Measurements from ENCODE around the gene MARCHF5.

DNA sequence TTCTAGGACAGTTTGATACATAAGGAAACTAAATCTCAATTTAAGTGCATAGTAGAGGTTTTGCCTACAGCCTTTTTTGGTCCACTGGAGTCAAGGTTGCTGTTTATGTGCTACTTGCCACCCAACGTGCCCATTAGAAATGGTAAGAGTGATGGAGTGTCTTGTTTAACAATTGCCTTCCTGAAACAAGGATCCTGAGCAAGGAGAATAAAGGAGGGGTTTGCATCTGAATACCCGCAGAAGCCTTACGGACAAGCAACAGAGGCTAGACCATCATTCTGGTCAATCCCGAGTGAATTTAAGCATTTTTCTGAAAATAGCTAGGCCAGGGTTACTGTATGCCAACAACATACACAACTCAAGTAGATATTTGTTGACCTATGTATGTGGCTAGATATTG lies 63.6 kb downstream of the MARCHF5 start:
- TF ChIP-seq, protein P1, sequence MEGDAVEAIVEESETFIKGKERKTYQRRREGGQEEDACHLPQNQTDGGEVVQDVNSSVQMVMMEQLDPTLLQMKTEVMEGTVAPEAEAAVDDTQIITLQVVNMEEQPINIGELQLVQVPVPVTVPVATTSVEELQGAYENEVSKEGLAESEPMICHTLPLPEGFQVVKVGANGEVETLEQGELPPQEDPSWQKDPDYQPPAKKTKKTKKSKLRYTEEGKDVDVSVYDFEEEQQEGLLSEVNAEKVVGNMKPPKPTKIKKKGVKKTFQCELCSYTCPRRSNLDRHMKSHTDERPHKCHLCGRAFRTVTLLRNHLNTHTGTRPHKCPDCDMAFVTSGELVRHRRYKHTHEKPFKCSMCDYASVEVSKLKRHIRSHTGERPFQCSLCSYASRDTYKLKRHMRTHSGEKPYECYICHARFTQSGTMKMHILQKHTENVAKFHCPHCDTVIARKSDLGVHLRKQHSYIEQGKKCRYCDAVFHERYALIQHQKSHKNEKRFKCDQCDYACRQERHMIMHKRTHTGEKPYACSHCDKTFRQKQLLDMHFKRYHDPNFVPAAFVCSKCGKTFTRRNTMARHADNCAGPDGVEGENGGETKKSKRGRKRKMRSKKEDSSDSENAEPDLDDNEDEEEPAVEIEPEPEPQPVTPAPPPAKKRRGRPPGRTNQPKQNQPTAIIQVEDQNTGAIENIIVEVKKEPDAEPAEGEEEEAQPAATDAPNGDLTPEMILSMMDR (IDR thresholded peaks at IDR 0.05), result no peak
- TF ChIP-seq, protein P2, sequence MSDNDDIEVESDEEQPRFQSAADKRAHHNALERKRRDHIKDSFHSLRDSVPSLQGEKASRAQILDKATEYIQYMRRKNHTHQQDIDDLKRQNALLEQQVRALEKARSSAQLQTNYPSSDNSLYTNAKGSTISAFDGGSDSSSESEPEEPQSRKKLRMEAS (IDR thresholded peaks at IDR 0.05), result no peak
- TF ChIP-seq POLR2A (IDR thresholded peaks at IDR 0.05; ENCODE audit: low read length) (no peak), EP300 (IDR thresholded peaks at IDR 0.05) (no peak), GATA3 (IDR thresholded peaks at IDR 0.05; ENCODE audit: borderline replicate concordance) (no peak), CHD2 (IDR thresholded peaks at IDR 0.05; ENCODE audit: low read length, partially characterized antibody) (no peak), BHLHE40 (IDR thresholded peaks at IDR 0.05; ENCODE audit: low read depth, low read length) (no peak), CEBPB (IDR thresholded peaks at IDR 0.05) (no peak), HMGXB4 (CRISPR knock-in tag; IDR thresholded peaks at IDR 0.05; ENCODE audit: borderline replicate concordance) (no peak), KDM1A (IDR thresholded peaks at IDR 0.05; ENCODE audit: low read depth) (no peak), RCOR1 (IDR thresholded peaks at IDR 0.05; ENCODE audit: low read depth, low read length) (no peak), EHMT2 (IDR thresholded peaks at IDR 0.05; ENCODE audit: low read depth) (no peak), TFCP2L1 (CRISPR knock-in tag; IDR thresholded peaks at IDR 0.05) (no peak)
